ENCODE data around the gene SDK1.
"Not testable (repeated sequence)": the region's sequence is repeated elsewhere in the genome, so short reads cannot be mapped to it uniquely, and the experiment has no call there.

Gene SDK1

GRCh38 chr7:4247106-4247876 is 946.2 kb downstream of the SDK1 start:
- H3K4me3 ChIP-seq (replicated peaks; ENCODE audit: low read depth, low read length): no peak overlapping the region
- no peak for TF ChIP-seq CTCF (IDR thresholded peaks at IDR 0.05; ENCODE audit: low read depth, low read length, missing control alignments)
- no peak for DNase-seq (ENCODE audit: extremely low read depth, low read depth)

GRCh38 chr7:4248295-4248694 is 947.2 kb downstream of the SDK1 start:
- DNase-seq (ENCODE audit: extremely low read depth, low read depth): no peak
- no peak overlapping the region for H3K4me3 ChIP-seq (replicated peaks; ENCODE audit: low read depth, low read length)
- TF ChIP-seq CTCF (IDR thresholded peaks at IDR 0.05; ENCODE audit: low read depth, low read length, missing control alignments): no peak

- no peak overlapping the region for H3K4me3 ChIP-seq (replicated peaks; ENCODE audit: low read depth, low read length)
- no peak for TF ChIP-seq CTCF (IDR thresholded peaks at IDR 0.05; ENCODE audit: low read depth, low read length, missing control alignments)
- no peak for DNase-seq (ENCODE audit: extremely low read depth, low read depth)
Measured at GRCh38 chr7:4249241-4249640, 948.2 kb downstream of the SDK1 start.

GRCh38 chr7:4255336-4255735 is 954.3 kb downstream of the SDK1 start:
- TF ChIP-seq CTCF (IDR thresholded peaks at IDR 0.05; ENCODE audit: low read depth, low read length, missing control alignments): no peak
- no peak for DNase-seq (ENCODE audit: extremely low read depth, low read depth)
- H3K4me3 ChIP-seq (replicated peaks; ENCODE audit: low read depth, low read length): no peak overlapping the region

- DNase-seq (ENCODE audit: extremely low read depth, low read depth): no peak
- TF ChIP-seq CTCF (IDR thresholded peaks at IDR 0.05; ENCODE audit: low read depth, low read length, missing control alignments): no peak
- no peak overlapping the region for H3K4me3 ChIP-seq (replicated peaks; ENCODE audit: low read depth, low read length)
Measured at GRCh38 chr7:4256286-4256685, 955.2 kb downstream of the SDK1 start.

GRCh38 chr7:4257146-4258111 is 956.4 kb downstream of the SDK1 start:
- DNase-seq (ENCODE audit: extremely low read depth, low read depth): no peak
- no peak for TF ChIP-seq CTCF (IDR thresholded peaks at IDR 0.05; ENCODE audit: low read depth, low read length, missing control alignments)
- no peak overlapping the region for H3K4me3 ChIP-seq (replicated peaks; ENCODE audit: low read depth, low read length)

GRCh38 chr7:4260116-4260515 is 959.1 kb downstream of the SDK1 start:
- not testable (repeated sequence) for H3K4me3 ChIP-seq (replicated peaks; ENCODE audit: low read depth, low read length)

More at GRCh38 chr7:4260116-4260515, 959.1 kb downstream of the SDK1 start:
- not testable (repeated sequence) for DNase-seq (ENCODE audit: extremely low read depth, low read depth)
